Astrocyte (in vitro differentiated cells and primary cell): ENCODE measurements around the gene MAST1. TPM values are rescaled to one million over a fixed set of nuclear protein-coding genes. Genes with fewer than 3 reads are reported as not detected.

ENCODE experiments used
- DNase-seq: peaks from one replicate; pipeline ENCODE4 v3.0.0-alpha.2; 2010; ENCODE audit warnings: low read depth
- FAIRE-seq: peaks from 2 replicates; lab custom pipeline; 2011; peaks lifted over from hg19 to GRCh38; lab: Jason Lieb, UNC
- H2AFZ ChIP-seq: 2 replicates; pipeline ENCODE4 v1.6.0; 2012; ENCODE audit warnings: low read depth, low read length, inconsistent platforms
- H3K27ac ChIP-seq: 2 replicates; pipeline ENCODE4 v1.5.1; 2011; ENCODE audit warnings: low read depth, low read length, inconsistent platforms
- H3K27me3 ChIP-seq: 2 replicates; pipeline ENCODE4 v1.6.0; 2011; ENCODE audit warnings: low read length, inconsistent platforms; ENCODE audit not compliant: insufficient read depth
- H3K36me3 ChIP-seq: 2 replicates; pipeline ENCODE4 v1.5.1; 2011; ENCODE audit warnings: low read length, inconsistent platforms; ENCODE audit not compliant: insufficient read depth
- H3K4me1 ChIP-seq: 2 replicates; pipeline ENCODE4 v1.5.1; 2011; ENCODE audit warnings: low read length, inconsistent platforms; ENCODE audit not compliant: insufficient read depth
- H3K4me2 ChIP-seq: 2 replicates; pipeline ENCODE4 v1.6.0; 2012; ENCODE audit warnings: low read length, inconsistent platforms
- H3K4me3 ChIP-seq: 2 replicates; pipeline ENCODE4 v1.5.1; 2011; ENCODE audit warnings: low read depth, mild to moderate bottlenecking, low read length, inconsistent platforms; ENCODE audit not compliant: insufficient read depth
- H3K79me2 ChIP-seq: 2 replicates; pipeline ENCODE4 v1.6.0; 2012; ENCODE audit warnings: mild to moderate bottlenecking, low read length, inconsistent platforms; ENCODE audit not compliant: insufficient read depth
- H3K9ac ChIP-seq: 2 replicates; pipeline ENCODE4 v1.6.0; 2012; ENCODE audit warnings: mild to moderate bottlenecking, low read length, inconsistent platforms
- H3K9me3 ChIP-seq: 2 replicates; pipeline ENCODE4 v1.5.1; 2012; ENCODE audit warnings: low read depth, mild to moderate bottlenecking, low read length, inconsistent platforms; ENCODE audit not compliant: insufficient read depth
- H4K20me1 ChIP-seq: 2 replicates; pipeline ENCODE4 v1.6.0; 2012; ENCODE audit warnings: low read length, inconsistent platforms; ENCODE audit not compliant: insufficient read depth
- H3K27ac Mint-ChIP-seq: one replicate; pipeline ENCODE4 v1.8.0; 2021; ENCODE audit warnings: mild to moderate bottlenecking, mixed read lengths; ENCODE audit not compliant: unreplicated experiment
- H3K27me3 Mint-ChIP-seq: one replicate; pipeline ENCODE4 v1.8.0; 2021; ENCODE audit warnings: low read depth, mixed read lengths; ENCODE audit not compliant: unreplicated experiment
- H3K36me3 Mint-ChIP-seq: one replicate; pipeline ENCODE4 v1.8.0; 2021; ENCODE audit warnings: low read depth, mixed read lengths; ENCODE audit not compliant: unreplicated experiment
- H3K4me1 Mint-ChIP-seq: one replicate; pipeline ENCODE4 v1.8.0; 2021; ENCODE audit warnings: low read depth, mixed read lengths; ENCODE audit not compliant: unreplicated experiment
- H3K4me3 Mint-ChIP-seq: one replicate; pipeline ENCODE4 v1.8.0; 2021; ENCODE audit warnings: mild to moderate bottlenecking, moderate library complexity, mixed read lengths; ENCODE audit not compliant: unreplicated experiment
- H3K9me3 Mint-ChIP-seq: one replicate; pipeline ENCODE4 v1.8.0; 2021; ENCODE audit warnings: mild to moderate bottlenecking, mixed read lengths; ENCODE audit not compliant: unreplicated experiment
- EZH2 ChIP-seq: IDR thresholded peaks from 2 replicates; pipeline ENCODE4 v1.6.1; 2012; ENCODE audit warnings: mild to moderate bottlenecking, low read length, inconsistent platforms; ENCODE audit not compliant: insufficient read depth
- total RNA-seq: library from RNA; stranded (reverse); gene quantifications from 2 replicates; pipeline ENCODE4 v1.2.1, GENCODE V29; 2021
- TF ChIP-seq, protein P1 (sequence below): IDR thresholded peaks from 2 replicates; pipeline ENCODE4 v1.5.1; 2011; ENCODE audit warnings: low read depth, mild to moderate bottlenecking, inconsistent platforms, low read length, moderate library complexity; ENCODE audit not compliant: insufficient read depth

The MAST1 gene
- total RNA-seq, 1 donor from 2014 or later, result 5.4 TPM

DNA sequence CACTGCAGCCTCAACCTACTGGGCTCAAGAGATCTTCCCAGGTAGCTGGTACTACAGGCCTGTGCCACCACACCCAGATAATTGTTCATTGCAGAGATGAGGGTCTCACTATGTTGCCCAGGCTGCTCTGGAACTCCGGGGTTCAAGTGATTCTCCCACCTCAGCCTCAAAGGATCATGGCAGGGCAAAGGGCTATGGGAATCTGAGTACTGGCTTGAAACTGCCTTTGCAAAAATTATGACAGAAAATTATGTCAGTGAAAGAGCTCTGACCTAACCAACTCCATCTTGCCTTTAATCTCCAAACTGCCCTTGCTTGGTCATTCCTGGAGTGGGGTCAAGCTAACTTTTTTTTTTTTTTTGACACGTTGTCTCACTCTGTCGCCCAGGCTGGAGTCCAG, 44.3 kb downstream of the MAST1 start:
- H4K20me1 ChIP-seq, result no peaks in the 10 kb centered on the region
- Mint-ChIP-seq H3K9me3 (no peaks in the 10 kb centered on the region), H3K4me1 (no peaks in the 10 kb centered on the region), H3K36me3 (peaks cover 8% of the 10 kb centered on the region), H3K27me3 (peaks cover 26% of the 10 kb centered on the region), H3K4me3 (no peak overlapping the region), H3K27ac (no peak overlapping the region)
- H3K9me3 ChIP-seq, result peaks cover 17% of the 10 kb centered on the region
- no peaks in the 10 kb centered on the region for H3K4me1 ChIP-seq
- no peak for DNase-seq
- H3K4me2 ChIP-seq, result no peak overlapping the region
- H3K79me2 ChIP-seq, result no peaks in the 10 kb centered on the region
- no peak overlapping the region for H3K27ac ChIP-seq
- no peak overlapping the region for H2AFZ ChIP-seq
- H3K36me3 ChIP-seq, result no peaks in the 10 kb centered on the region
- TF ChIP-seq, protein P1, sequence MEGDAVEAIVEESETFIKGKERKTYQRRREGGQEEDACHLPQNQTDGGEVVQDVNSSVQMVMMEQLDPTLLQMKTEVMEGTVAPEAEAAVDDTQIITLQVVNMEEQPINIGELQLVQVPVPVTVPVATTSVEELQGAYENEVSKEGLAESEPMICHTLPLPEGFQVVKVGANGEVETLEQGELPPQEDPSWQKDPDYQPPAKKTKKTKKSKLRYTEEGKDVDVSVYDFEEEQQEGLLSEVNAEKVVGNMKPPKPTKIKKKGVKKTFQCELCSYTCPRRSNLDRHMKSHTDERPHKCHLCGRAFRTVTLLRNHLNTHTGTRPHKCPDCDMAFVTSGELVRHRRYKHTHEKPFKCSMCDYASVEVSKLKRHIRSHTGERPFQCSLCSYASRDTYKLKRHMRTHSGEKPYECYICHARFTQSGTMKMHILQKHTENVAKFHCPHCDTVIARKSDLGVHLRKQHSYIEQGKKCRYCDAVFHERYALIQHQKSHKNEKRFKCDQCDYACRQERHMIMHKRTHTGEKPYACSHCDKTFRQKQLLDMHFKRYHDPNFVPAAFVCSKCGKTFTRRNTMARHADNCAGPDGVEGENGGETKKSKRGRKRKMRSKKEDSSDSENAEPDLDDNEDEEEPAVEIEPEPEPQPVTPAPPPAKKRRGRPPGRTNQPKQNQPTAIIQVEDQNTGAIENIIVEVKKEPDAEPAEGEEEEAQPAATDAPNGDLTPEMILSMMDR, result no peak
- no peak for TF ChIP-seq EZH2
- peaks cover 24% of the 10 kb centered on the region for H3K27me3 ChIP-seq
- no peak overlapping the region for H3K4me3 ChIP-seq
- H3K9ac ChIP-seq, result no peak overlapping the region
- FAIRE-seq, result no peak

DNA sequence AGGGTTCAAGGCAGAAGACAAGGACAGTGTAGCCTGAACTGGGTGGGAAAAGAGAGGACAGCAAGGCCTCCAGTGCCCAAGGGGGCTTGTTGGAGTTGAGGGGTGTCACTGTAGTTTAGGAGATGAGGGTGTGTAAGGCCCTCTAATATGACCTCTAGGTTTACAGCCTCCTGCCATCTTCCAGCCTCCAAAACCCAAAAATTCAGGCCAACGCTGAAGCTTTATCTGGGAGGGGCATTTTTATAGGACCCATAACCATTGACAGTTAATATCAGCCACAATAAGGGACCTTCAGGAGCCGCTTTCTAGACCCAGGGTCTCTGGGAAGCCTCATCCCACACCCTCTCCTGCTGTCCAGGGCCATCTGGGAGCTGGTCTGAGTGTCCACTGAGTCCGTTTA, 45.9 kb downstream of the MAST1 start:
- DNase-seq (no peak), FAIRE-seq (no peak)
- Histone ChIP-seq H3K4me3 (no peak overlapping the region), H3K9ac (no peak overlapping the region), H3K79me2 (no peaks in the 10 kb centered on the region), H3K4me2 (no peak overlapping the region), H2AFZ (no peak overlapping the region), H3K27ac (no peak overlapping the region), H4K20me1 (no peaks in the 10 kb centered on the region), H3K36me3 (no peaks in the 10 kb centered on the region), H3K9me3 (peaks cover 17% of the 10 kb centered on the region), H3K4me1 (no peaks in the 10 kb centered on the region), H3K27me3 (peaks cover 24% of the 10 kb centered on the region)
- TF ChIP-seq, protein P1, result no peak
- no peak for TF ChIP-seq EZH2
- H3K27ac Mint-ChIP-seq, result no peak overlapping the region
- no peaks in the 10 kb centered on the region for H3K9me3 Mint-ChIP-seq
- no peak overlapping the region for H3K4me3 Mint-ChIP-seq
- peaks cover 35% of the 10 kb centered on the region for H3K27me3 Mint-ChIP-seq
- no peaks in the 10 kb centered on the region for H3K36me3 Mint-ChIP-seq
- H3K4me1 Mint-ChIP-seq, result no peaks in the 10 kb centered on the region

DNA sequence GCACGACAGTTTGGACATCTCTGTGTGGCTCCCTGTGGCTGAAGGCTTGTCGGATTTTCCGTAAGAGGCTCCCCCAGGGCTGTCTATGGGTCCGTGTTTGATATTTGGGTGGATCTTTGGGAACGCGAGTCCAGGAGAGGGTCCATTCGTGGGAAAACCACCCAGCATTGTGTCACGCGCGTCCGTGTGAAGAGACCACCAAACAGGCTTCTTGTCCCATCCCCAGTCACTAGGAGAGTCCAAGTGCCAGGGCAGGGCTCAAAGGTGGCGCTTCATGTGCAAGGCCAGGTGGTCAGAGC, 46.3 kb downstream of the MAST1 start:
- no peak overlapping the region for H2AFZ ChIP-seq
- no peak overlapping the region for H3K27ac Mint-ChIP-seq
- H3K27ac ChIP-seq, result no peak overlapping the region

More for the DNA sequence above, 46.3 kb downstream of the MAST1 start:
- Histone ChIP-seq H3K36me3 (no peaks in the 10 kb centered on the region), H3K27me3 (peaks cover 22% of the 10 kb centered on the region), H4K20me1 (no peaks in the 10 kb centered on the region), H3K9me3 (peaks cover 17% of the 10 kb centered on the region), H3K4me2 (no peak overlapping the region), H3K4me3 (no peak overlapping the region), H3K4me1 (no peaks in the 10 kb centered on the region), H3K79me2 (no peaks in the 10 kb centered on the region), H3K9ac (no peak overlapping the region)
- H3K4me3 Mint-ChIP-seq, result no peak overlapping the region
- TF ChIP-seq, protein P1, result no peak
- peak; percentile 4 for TF ChIP-seq EZH2
- peaks cover 35% of the 10 kb centered on the region for H3K27me3 Mint-ChIP-seq
- H3K9me3 Mint-ChIP-seq, result no peaks in the 10 kb centered on the region
- no peaks in the 10 kb centered on the region for H3K4me1 Mint-ChIP-seq
- DNase-seq (no peak), FAIRE-seq (no peak)
- no peaks in the 10 kb centered on the region for H3K36me3 Mint-ChIP-seq
